K562 treated with DMSO at 1 percent for 48 hours (cell line): ENCODE data around the gene GBF1. TPM values are rescaled to one million over a fixed set of nuclear protein-coding genes. Genes with fewer than 3 reads are reported as not detected.

ENCODE experiments used
- total RNA-seq: library from RNA; unstranded; fragments of 300-600 nt; gene quantifications from 2 replicates; pipeline ENCODE4 v1.2.3, GENCODE V29; 2022; ENCODE audit warnings: low replicate concordance; ENCODE audit errors: extremely low read depth

The GBF1 gene, protein sequence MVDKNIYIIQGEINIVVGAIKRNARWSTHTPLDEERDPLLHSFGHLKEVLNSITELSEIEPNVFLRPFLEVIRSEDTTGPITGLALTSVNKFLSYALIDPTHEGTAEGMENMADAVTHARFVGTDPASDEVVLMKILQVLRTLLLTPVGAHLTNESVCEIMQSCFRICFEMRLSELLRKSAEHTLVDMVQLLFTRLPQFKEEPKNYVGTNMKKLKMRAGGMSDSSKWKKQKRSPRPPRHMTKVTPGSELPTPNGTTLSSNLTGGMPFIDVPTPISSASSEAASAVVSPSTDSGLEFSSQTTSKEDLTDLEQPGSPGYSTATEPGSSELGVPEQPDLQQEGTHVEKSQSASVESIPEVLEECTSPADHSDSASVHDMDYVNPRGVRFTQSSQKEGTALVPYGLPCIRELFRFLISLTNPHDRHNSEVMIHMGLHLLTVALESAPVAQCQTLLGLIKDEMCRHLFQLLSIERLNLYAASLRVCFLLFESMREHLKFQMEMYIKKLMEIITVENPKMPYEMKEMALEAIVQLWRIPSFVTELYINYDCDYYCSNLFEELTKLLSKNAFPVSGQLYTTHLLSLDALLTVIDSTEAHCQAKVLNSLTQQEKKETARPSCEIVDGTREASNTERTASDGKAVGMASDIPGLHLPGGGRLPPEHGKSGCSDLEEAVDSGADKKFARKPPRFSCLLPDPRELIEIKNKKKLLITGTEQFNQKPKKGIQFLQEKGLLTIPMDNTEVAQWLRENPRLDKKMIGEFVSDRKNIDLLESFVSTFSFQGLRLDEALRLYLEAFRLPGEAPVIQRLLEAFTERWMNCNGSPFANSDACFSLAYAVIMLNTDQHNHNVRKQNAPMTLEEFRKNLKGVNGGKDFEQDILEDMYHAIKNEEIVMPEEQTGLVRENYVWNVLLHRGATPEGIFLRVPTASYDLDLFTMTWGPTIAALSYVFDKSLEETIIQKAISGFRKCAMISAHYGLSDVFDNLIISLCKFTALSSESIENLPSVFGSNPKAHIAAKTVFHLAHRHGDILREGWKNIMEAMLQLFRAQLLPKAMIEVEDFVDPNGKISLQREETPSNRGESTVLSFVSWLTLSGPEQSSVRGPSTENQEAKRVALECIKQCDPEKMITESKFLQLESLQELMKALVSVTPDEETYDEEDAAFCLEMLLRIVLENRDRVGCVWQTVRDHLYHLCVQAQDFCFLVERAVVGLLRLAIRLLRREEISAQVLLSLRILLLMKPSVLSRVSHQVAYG (N-terminal part only)
- 54.6 TPM in 1 of 2 replicates, not detected in the other for total RNA-seq

DNA sequence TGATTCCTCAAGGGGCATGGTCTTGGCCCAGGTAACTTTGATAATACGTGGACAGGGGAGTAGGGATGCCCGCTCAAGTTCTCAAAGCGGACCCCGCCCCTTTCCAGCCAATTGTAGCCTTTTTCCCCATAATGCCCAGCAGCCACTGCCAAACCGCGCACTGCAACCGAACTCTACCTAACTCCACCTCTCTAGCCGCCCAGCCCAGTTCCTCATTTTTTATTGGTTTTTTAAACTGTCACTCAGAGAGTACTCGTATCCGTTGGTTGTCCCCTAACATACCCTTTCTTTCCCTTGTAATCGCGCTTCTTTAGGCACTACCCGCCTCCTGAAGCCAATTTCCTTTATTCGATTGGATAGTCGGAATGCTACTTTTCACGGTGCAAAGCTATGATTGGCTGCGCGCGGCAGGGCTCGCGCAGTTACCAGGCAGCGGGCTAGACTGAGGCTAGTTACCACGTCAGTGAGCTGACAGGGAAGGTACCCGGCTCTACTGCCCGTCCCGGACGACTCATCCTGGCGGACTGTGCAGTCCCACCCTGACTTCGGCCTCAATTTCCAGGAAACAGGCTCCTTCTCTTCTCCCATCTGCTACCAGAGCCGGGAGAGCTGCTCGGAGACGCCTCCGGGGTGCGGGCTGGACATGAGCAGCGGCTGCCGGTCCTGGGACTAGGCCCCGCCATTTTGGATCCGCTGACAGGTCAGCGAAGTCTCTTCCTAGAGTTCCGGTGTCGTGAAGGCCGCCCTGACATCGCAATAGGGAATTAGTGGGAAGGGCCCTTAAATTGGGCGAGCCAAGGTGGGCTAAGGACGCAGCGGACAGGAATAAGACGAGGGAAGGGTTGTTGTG, at the start of gene GBF1:
Gene GBF1, plus strand, starts transcription at position 451 of the 850 bp plus-strand sequence. CDS start 13,407 bp downstream, outside the sequence.

DNA sequence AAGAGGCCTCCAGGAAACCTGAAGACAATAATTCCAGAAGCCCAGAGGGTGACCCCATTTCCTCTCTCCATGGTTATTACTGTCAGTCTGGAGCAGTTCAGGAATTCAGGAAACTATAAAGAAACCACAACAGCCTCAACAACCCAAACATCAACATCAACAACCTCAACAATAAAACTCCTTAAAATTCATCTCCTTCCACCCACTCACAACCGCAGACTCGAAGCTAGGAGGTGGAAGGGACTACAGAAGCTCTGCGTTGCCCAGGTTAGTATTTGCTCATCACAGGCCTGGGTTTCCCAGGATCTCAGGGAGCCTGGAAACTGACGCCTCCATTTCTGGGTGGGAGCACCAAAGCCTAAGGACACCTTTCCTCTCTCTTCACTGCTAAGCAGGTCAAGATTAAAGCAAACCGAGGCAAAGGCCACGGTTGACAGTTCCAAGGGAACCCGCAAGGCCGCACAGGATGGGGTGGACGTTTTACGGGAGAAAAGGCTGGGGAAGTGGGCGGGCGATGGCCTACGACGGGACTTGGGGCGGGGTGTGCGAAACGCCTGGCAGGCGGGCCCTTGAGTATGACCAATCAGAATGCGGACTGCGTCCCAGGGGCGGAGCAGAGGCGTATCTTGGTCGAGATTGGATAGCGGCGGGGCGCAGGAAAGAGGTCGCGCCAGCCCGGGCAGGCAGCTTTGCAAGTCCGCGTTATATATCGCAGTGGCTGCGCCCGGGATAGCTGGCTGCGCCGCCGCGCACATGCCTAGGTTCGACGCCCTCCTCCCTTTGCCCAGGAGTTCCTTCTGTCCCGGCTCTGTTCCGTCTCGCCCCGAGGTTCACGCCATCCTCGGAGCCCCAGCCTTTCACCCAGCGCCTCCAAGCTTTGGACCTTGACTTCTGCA, 19.4 kb upstream of the GBF1 start, which contains the start of gene ELOVL3:
Gene ELOVL3, plus strand, starts transcription at position 654 of the 896 bp plus-strand sequence. CDS start 250 bp downstream, outside the sequence.

DNA sequence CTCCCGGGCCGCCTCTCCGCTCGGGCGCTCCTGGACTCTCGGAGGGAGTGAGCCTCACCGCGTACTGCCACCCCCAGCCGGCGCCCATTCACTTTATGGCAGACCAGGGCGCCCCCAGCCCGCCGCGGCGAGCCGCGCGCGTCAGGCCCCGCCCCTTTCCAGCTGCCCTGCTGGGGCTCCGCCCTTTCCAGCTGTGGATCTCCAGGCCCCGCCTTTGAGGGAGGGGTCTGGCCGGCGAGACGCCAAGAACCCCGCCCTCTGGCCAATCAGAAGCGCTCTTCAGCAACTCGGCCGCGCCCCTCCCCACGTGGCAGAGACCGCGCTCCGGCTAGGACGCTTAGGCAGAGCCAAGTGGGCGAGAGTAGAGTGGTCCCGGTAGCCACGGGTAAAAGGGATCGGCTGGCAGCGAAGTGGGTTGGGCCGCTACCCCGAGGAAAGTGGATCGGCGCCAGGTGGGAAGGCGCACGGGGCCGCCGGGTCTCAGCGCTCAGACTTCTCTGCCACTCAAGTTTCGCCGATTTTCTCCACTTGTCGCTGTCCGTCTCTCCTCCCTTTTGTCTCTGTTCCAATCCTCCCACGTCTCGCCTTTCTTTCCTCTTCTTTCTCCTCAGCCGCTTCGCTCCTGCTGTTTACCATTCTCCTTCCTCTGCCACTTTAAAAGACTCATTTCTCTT, 3.8 kb upstream of the GBF1 start, which contains the start of gene PITX3:
Gene PITX3, minus strand, starts transcription at position 69 of the 674 bp plus-strand sequence. CDS start 9,432 bp downstream, outside the sequence.

DNA sequence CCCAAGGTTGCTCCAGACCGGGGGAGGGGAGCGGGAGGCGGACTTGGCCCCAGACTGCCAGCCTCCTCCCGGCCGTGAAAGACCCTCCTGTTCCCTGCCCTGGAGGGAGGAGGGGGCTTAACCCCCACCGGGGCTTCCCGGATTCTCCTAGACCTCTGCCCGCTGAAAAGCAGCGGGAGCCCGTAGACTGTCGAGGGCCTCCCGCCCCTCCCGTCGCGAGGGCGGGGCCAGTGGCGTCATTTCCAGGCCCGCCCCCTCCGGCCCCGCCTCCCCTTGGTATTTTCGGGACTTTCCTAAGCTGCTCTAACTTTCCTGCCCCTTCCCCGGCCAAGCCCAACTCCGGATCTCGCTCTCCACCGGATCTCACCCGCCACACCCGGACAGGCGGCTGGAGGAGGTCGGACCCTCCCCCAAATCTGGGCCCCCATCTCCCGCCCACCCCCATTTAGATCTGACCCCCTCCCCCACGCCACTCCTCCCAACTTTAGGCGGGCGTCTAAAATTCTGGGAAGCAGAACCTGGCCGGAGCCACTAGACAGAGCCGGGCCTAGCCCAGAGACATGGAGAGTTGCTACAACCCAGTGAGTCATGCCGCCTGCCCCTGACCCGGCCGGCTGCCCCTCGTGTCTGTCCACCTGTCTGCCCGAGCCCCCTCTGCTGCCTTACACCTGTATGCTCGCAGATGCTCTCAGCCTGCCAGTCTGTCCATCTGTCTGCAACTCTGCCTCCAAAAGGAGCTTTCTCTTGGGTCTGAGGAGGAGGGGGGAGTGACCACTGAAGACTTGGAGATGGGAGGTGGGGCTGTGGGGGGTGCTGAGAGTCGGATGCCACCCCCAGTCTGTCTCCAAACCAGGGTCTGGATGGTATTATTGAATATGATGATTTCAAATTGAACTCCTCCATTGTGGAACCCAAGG, 150.3 kb downstream of the GBF1 start, which contains the start of gene NFKB2:
Gene NFKB2, plus strand, starts transcription at position 306 of the 917 bp plus-strand sequence. Its CDS starts 255 bp downstream, at position 561.

DNA sequence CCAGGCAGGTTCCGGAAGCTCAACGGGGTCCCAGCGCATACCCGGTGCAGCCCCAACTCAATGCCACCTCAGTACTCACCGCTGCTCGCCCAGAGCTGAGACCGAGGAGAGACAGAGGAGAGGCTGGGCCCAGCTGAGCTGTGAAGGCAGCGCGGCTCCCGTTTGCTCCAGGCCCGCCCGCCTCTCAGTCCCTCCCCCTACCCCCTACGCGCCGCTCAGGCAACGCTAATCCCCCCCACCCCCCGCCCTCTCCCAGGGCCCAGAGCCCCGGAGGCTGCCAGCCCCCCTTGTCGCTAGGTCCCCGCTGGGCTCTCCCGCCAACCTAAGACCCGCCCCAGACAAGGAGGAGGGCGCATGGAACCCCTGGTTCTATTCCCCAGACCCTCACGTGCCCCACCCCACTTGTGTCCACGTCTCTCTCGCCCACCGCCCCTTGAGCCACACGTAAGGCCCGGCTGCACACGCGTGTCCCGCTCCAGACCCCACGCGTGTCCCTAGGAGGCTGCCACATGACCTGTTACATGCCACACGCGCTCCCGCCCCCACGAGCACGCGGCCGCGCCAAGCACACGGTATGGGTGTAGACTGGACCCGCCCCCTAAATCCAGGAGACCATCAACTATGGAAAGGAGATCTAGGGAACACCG, 173.4 kb downstream of the GBF1 start, which contains the start of gene PSD:
Gene PSD, minus strand, starts transcription at position 164 of the 647 bp plus-strand sequence. CDS start 1,747 bp downstream, outside the sequence.

DNA sequence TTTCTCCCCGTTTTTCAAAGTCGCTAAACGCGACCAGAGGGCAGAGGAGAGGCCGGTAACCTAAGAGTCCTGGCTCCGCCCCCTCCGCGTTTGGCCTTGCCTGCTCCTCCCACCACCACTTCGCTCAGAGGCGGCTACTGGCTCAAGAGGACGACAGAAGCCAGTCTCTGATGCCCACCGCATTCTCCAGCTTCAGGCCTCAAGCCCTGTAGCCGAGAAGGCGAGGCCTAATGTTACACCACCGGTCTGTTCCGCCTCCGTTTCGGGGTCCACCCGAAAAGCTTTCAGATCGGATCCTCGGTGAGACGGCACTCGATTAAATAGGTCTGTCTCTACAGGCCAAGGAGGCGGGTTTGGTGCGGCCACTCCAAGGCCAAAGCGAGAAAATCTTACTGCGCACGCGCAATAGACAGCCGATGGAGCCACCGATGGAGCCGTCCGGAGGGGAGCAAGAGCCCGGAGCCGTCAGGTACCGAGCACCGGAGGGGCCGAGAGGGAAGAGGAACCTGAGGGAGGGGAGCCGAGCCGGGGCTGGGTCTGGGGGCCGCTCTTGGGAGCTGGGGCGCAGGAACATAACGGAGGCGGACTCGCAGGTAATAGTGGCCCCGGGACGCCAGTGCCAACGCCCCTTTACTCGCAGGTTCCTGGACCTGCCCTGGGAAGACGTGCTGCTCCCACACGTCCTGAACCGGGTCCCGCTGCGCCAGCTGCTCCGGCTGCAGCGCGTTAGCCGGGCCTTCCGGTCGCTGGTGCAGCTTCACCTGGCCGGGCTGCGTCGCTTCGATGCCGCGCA, 175.6 kb downstream of the GBF1 start, which contains the start of gene FBXL15:
Gene FBXL15, plus strand, starts transcription at position 123 of the 793 bp plus-strand sequence. Its CDS starts 294 bp downstream, at position 417.

Other genes with a start within 250 kb of the GBF1 start
- gene ARMH3, start 189.4 kb upstream of the GBF1 start, total RNA-seq: not detected in 2 replicates
- not detected in 2 replicates for gene HPS6, start 180.2 kb upstream of the GBF1 start, total RNA-seq
- not detected in 2 replicates for gene LDB1, start 125.2 kb upstream of the GBF1 start, total RNA-seq
- gene PPRC1, start 112.5 kb upstream of the GBF1 start, total RNA-seq: not detected in 2 replicates
- not detected in 2 replicates for gene NOLC1, start 93.1 kb upstream of the GBF1 start, total RNA-seq
- not detected in 2 replicates for gene ELOVL3, start 19.2 kb upstream of the GBF1 start, total RNA-seq
- gene PITX3, start 4.0 kb upstream of the GBF1 start, total RNA-seq: not detected in 2 replicates
- gene NFKB2, start 150.2 kb downstream of the GBF1 start, total RNA-seq: not detected in 2 replicates
- gene PSD, start 173.3 kb downstream of the GBF1 start, total RNA-seq: not detected in 2 replicates
- gene FBXL15, start 175.3 kb downstream of the GBF1 start, total RNA-seq: 276 TPM in 1 of 2 replicates, not detected in the other
- not detected in 2 replicates for gene CUEDC2, start 187.0 kb downstream of the GBF1 start, total RNA-seq
- gene C10orf95, start 206.0 kb downstream of the GBF1 start, total RNA-seq: not detected in 2 replicates